Hypothalamus (tissue), 51 donors: Measurements from ENCODE around the gene RDH8.

Source experiments
- DNase-seq, 51 donors: peaks; one replicate each; lab custom pipeline; 2025; lab: John Stamatoyannopoulos, UW

Gene RDH8

GRCh38 chr19:10033614-10034013, 20.3 kb downstream of the RDH8 start:
- DNase-seq = no peak

GRCh38 chr19:10036601-10037071, 23.4 kb downstream of the RDH8 start:
- DNase-seq = no peak

- no peak for DNase-seq
Observed at GRCh38 chr19:10037367-10037766, 24.1 kb downstream of the RDH8 start.

- no peak for DNase-seq
Observed at GRCh38 chr19:10037809-10038208, 24.5 kb downstream of the RDH8 start.

GRCh38 chr19:10043286-10043927, 30.1 kb downstream of the RDH8 start:
- no peak for DNase-seq

- DNase-seq = no peak
Observed at GRCh38 chr19:10044390-10044789, 31.1 kb downstream of the RDH8 start.

GRCh38 chr19:10045371-10045770, 32.1 kb downstream of the RDH8 start:
- DNase-seq = no peak

- no peak for DNase-seq
Observed at GRCh38 chr19:10049626-10050025, 36.3 kb downstream of the RDH8 start.

GRCh38 chr19:10052602-10053360, 39.5 kb downstream of the RDH8 start:
- DNase-seq = no peak

- no peak for DNase-seq
Observed at GRCh38 chr19:10061717-10062310, 48.5 kb downstream of the RDH8 start.

- DNase-seq = no peak
Observed at GRCh38 chr19:10068205-10068604, 54.9 kb downstream of the RDH8 start.

GRCh38 chr19:10069046-10069445, 55.8 kb downstream of the RDH8 start:
- DNase-seq = no peak

- DNase-seq = no peak
Observed at GRCh38 chr19:10070730-10071446, 57.6 kb downstream of the RDH8 start.
